ENCODE data around the gene NSUN3. TPM values are rescaled to one million over a fixed set of nuclear protein-coding genes. Genes with fewer than 3 reads are reported as not detected.

Gene NSUN3
- total and polyA plus RNA-seq, 12 donors, result 3.3 to 9.6 (median 6.9) TPM

DNA sequence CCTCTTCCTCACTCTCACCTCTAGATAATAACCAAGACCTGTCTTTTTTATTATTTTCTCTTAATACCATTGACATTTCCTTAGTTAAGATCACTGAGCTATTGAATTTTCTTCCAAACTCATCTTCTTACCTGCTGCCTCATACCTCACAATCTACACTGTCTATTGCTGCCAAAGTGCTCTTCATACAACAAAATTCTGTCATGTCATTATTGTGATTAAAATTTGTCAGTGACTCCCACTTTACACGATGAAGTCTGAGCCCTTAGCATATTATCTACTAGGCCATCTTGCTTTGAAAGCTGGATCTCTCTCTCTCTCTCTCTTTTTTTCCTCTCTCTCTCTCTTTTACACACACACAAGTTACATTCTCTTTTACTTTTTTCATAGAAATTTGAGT lies 73.3 kb downstream of the NSUN3 start:
- H3K4me1 ChIP-seq, result peaks cover 0 to 4% (median 0%) of the 10 kb centered on the region in 9 donors
- 58 to 75% methylated on average over 1 of the region's 1 CpG for WGBS, 2 donors
- H3K36me3 ChIP-seq, result no peaks in the 10 kb centered on the region
- H3K27ac ChIP-seq, result no peak overlapping the region
- H3K27me3 ChIP-seq, result no peaks in the 10 kb centered on the region
- DNase-seq (no peak), ATAC-seq (no peak)
- no peak for TF ChIP-seq CTCF (IDR thresholded peaks at IDR 0.05)
- intact Hi-C loops (cut with DNase I), result no loop called here
- no peaks in the 10 kb centered on the region for H3K9me3 ChIP-seq
- no peak overlapping the region for H3K4me3 ChIP-seq

GRCh38 chr3:94137377-94137776 lies 74.5 kb downstream of the NSUN3 start:
- 84% methylated on average over 6 of the region's 6 CpGs for WGBS, 2 donors

DNA sequence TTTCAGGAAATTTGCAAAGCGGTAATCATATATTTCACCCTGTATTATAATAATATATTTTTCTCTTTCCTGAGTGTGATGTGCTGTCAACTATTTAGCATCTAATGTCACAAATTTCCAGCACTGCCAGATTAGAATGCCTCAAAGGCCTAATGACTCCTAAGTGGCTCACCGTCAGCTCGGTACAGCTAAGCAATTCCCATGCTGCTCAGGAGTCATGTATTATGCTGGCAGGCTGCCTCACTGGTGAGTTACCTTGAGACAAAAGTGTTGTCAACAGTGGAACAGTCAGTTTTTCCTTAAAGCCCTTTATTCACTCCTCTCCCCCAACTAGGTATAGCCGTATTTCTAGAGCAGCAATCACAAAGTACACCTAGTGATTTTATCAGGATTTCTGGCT lies 83.6 kb downstream of the NSUN3 start:
- TF ChIP-seq CTCF (IDR thresholded peaks at IDR 0.05), result no peak
- Histone ChIP-seq H3K4me3 (no peak overlapping the region), H3K27ac (no peak overlapping the region), H3K27me3 (peaks cover 0 to 4% (median 0%) of the 10 kb centered on the region in 7 donors), H3K36me3 (no peaks in the 10 kb centered on the region), H3K4me1 (no peaks in the 10 kb centered on the region), H3K9me3 (no peaks in the 10 kb centered on the region)
- DNase-seq (no peak), ATAC-seq (no peak)
- intact Hi-C loops (cut with DNase I), result no loop called here
- 75 to 78% methylated on average over 4 of the region's 4 CpGs for WGBS, 2 donors

More at GRCh38 chr3:94137377-94137776, 74.5 kb downstream of the NSUN3 start:
- DNase-seq (no peak), ATAC-seq (no peak)
- no peaks in the 10 kb centered on the region for H3K9me3 ChIP-seq
- intact Hi-C loops (cut with DNase I), result no loop called here
- H3K4me3 ChIP-seq, result no peak overlapping the region
- no peaks in the 10 kb centered on the region for H3K27me3 ChIP-seq
- H3K36me3 ChIP-seq, result no peaks in the 10 kb centered on the region
- H3K4me1 ChIP-seq, result no peaks in the 10 kb centered on the region
- H3K27ac ChIP-seq, result no peak overlapping the region
- TF ChIP-seq CTCF (IDR thresholded peaks at IDR 0.05), result no peak

GRCh38 chr3:94147012-94147411 lies 84.2 kb downstream of the NSUN3 start:
- Histone ChIP-seq H3K4me3 (no peak overlapping the region), H3K36me3 (no peaks in the 10 kb centered on the region), H3K27me3 (peaks cover 0 to 4% (median 0%) of the 10 kb centered on the region in 7 donors), H3K9me3 (no peaks in the 10 kb centered on the region), H3K4me1 (no peaks in the 10 kb centered on the region), H3K27ac (no peak overlapping the region)
- TF ChIP-seq CTCF (IDR thresholded peaks at IDR 0.05), result no peak
- WGBS, 2 donors, result 65 to 72% methylated on average over 3 of the region's 3 CpGs
- DNase-seq, result no peak
- ATAC-seq, result no peak
- intact Hi-C loops (cut with DNase I), result no loop called here

Measured in heart right ventricle (tissue), 16 donors.